ENCODE measurements around the gene DNAJC13.

The DNAJC13 gene

DNA sequence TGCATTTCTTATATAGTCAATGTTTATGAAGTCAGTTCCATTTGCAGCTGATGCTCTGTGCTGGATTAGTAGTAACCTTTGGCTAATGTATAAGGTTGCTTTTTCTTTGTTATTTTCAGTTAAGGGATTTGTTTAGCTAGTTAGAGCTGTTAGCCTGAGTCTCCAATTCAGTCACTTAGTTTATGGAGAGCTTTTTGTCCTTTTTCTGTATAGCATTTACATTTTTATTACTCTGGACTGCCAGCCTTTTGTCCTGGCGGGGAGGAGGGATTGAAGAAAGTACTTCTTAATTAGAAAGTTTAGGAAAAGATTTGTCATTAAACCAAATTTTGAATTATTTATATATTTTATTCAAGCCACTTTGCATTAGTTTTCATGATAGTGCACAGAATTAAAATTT lies 52.0 kb downstream of the DNAJC13 start:
- DNase-seq: no peak

DNA sequence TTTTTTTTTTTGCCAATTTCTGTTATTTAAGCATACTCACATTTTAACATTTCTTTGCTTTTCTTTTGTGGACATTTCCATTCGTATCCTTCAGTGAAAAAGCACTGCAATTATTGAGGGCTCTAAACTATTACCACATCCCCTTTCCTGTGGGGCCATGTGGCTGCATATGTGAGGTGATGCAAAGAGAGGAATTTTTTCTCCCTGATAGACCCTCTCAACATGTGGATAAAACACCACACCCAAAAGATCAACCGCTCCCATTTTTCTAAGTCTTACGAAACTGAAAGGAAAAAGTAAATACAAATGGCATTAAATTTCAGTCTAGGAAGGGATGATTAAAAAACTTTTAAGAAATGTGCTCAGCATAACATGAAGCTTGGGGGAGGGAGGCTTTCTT lies 68.8 kb downstream of the DNAJC13 start:
- no peak for DNase-seq

DNA sequence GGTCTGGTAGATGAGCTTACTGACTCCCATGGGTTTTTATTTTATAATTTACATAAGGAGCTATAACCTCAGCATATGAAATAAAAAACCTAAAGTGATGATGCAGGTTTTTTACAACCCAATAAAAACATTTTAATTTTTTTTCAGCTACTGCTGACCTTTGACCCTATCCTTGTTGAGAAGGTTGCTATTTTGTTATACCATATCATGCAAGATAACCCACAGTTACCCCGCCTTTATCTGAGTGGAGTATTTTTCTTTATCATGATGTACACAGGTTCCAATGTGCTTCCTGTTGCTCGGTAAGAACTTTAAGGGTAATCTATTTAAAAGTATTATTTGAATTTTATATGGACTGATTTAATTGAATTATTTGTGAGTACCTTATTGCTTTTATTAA lies 70.8 kb downstream of the DNAJC13 start:
- no peak for DNase-seq

DNA sequence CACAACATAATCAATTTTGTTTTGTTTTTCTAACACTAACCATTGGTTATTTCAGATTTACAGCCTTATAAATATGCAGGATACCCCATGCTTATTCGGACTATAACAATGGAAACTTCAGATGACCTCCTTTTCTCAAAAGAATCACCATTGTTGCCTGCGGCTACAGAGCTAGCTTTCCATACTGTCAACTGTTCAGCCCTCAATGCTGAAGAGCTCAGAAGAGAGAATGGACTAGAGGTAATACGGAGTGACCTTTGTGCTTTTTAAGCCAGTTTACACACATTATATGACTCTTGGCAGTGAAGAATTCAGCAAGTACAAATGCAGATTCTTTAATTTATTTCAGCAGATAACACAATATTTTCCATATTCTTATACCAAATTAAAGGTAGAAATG lies 81.8 kb downstream of the DNAJC13 start:
- no peak for DNase-seq

GRCh38 chr3:132503559-132503958 lies 86.3 kb downstream of the DNAJC13 start:
- DNase-seq: no peak

GRCh38 chr3:132504375-132504933 lies 87.2 kb downstream of the DNAJC13 start:
- no peak for DNase-seq

- no peak for DNase-seq
Observed at GRCh38 chr3:132507657-132508056, 90.4 kb downstream of the DNAJC13 start.

GRCh38 chr3:132509096-132509495 lies 91.8 kb downstream of the DNAJC13 start:
- no peak for DNase-seq

- DNase-seq: no peak
Observed at GRCh38 chr3:132509506-132509905, 92.2 kb downstream of the DNAJC13 start.

DNA sequence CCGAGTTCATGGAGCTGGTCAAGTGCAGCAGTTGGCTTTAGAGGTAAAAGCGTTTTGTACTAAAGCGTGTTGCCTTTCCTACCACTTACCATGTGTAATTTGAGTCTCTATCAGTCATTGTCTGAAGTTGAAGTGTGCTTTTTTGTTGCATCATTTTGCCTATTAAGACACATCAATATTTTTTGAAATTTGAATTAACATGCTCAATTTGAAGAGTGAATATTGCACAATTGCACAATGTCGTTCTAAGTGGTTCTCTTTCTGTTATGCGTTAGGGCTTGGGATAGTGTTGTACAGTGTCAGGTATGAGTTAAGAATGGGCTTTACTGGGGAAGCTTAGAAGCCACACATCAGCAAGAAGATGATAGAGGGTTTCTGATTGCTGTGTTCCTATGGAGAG lies 95.8 kb downstream of the DNAJC13 start:
- DNase-seq: no peak

DNA sequence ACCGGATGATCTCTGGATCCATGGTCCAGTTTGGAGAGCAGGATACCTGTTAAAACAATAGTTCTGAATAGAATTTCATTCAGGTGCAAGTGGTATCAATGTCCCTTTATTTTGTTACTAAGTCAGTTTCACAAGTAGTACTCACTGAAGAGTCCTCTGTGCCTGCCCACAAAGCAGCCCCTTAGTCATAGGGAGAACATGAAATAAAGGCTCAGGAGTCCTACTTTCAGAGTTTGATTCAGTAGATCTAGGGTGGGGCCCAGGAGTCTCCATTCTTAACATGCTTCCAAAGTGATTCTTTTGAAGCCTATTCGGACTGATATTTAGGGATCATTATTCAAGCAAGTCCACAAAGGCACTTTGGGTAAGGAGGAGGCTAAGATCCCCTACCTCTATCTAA lies 100.0 kb downstream of the DNAJC13 start:
- DNase-seq: no peak

- DNase-seq: no peak
Observed at GRCh38 chr3:132519914-132520313, 102.6 kb downstream of the DNAJC13 start.

- DNase-seq: no peak
Observed at GRCh38 chr3:132521901-132522300, 104.6 kb downstream of the DNAJC13 start.

DNA sequence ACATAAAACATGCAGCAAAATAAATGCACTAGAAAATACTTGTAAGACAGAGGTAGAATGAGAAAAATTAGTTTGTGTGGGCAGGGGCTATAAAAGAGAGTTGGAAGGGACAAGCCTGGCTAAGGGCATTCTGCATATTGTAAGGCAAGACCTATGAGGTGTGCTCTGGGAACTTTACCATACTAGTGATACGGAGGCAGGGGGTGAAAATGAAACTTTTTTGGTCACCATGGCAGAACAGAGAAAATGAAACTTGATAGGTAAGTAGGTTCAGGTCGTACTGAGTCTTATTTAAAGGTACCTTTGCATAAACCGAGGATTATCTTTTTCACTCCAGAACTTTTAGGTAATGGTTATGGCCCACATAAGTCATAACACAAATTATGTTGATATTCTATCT lies 105.1 kb downstream of the DNAJC13 start:
- DNase-seq: no peak

GRCh38 chr3:132530624-132531023 lies 113.3 kb downstream of the DNAJC13 start:
- no peak for DNase-seq

DNA sequence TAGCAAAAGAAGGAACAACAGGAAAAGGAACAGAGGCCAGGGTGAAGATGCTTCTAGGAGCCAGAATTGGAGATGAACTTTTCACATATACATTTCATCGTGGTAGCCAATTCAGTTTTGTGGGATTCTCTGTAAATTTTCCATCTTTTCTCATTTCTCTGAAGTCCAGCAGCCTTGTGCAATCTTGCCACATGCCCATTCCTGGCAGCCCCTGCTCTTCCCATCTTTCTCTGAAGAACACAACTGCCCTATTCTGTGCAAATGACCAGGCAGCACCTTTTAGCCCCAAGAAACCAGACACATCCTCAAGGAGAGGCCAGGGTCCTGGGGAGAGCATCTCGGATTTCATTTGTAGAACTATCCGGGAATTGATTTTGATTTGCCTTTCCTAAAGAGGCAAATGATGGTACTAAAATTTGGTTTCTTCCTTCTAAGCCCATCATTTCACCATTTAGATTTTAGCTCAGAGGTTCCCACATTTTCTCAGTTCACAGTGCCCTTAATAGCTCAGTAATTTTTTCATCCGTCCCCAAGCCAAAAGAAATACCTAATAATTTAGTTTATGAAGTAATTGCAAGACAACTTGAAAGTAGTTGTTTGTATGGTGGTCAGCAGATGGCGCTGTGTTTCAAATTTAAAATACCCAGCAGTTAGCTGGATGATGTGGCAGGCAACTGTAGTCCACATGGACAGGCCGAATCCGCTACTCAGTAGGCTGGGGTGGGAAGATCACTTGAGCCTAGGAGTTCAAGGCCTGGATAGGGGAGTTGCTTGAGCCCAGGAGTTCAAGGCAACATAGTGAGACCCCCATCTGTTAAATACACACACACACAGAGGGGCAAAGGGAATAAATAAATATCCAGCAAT lies 118.5 kb downstream of the DNAJC13 start:
- DNase-seq: no peak

DNA sequence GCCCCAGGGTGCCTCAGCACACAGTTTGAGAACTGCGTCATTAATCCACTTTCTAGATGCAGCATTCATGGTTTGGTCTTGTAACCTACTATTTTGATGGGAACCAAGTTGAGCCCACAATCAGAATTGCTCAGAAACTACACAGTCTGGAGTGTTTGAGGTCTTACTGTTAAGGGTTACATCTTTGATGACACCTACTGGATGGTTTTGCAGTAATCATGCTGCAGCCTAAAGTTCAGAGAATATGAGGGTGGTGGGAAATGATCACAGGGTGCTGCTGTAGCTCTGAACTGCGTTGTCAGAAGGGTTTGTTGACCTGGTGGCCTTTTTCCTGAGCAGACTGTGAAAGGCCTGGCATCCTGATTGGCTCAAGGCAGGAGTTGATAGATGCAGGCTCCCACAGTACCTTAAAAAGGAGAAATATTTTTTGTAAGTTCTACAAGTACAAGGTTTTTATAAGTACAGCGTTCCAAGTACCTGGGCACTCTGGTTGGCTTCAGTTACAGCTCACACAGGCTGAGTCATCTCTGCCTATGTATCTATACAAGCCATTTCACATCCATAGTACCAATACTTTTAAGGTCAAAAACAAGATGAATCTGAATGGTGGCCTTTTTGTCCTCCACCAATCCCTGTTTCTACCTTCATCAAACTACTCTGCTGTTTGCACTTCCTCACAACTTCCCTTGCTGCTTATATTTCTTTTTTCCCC lies 119.3 kb downstream of the DNAJC13 start:
- DNase-seq: no peak

- no peak for DNase-seq
Observed at GRCh38 chr3:132537297-132537696, 120.0 kb downstream of the DNAJC13 start.

GRCh38 chr3:132538072-132538471 lies 120.8 kb downstream of the DNAJC13 start:
- no peak for DNase-seq

DNA sequence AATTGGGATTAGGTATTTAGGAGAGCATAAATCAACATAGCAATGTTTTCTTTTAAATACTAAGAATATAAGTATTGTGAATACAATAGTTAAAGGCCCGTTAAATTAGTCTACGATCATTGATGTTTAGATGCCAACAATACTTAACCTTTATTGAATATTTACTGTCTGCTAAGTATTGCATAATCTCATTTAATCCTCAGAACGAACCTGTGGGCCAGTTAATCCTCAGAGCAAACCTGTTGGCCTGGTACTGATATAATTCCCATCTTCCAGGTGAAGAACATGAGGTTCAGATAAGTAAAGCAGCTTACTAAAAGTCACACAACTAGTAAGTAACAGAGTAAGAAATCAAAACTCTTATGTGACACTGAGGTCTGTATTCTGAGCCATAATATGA lies 122.4 kb downstream of the DNAJC13 start:
- no peak for DNase-seq

GRCh38 chr3:132542577-132542976 lies 125.3 kb downstream of the DNAJC13 start:
- no peak for DNase-seq

GRCh38 chr3:132543011-132543739 lies 125.9 kb downstream of the DNAJC13 start:
- DNase-seq: no peak

DNA sequence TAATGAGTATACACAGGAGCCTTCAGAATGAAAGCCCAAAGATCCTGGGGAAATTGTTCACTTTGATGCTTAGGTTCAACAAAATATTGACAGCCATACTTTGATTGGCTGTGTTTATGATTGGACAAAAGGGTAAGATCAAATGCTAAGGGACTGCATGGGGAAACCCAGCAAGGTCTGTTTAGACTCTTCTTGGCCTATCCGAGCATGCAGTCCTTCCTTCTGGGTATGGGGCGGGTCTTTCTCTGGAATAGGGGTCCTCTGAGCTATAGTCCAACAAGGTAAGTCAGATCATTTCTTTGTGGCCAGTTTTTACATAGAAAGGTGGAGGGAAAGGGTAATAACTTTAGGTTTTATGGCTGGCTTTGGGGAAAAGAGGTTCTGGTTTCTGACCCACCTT lies 126.8 kb downstream of the DNAJC13 start:
- no peak for DNase-seq
